ENCODE data around the gene PIK3R6.
"Not testable (repeated sequence)": the region's sequence is repeated elsewhere in the genome, so short reads cannot be mapped to it uniquely, and the experiment has no call there.

PIK3R6 gene

DNA sequence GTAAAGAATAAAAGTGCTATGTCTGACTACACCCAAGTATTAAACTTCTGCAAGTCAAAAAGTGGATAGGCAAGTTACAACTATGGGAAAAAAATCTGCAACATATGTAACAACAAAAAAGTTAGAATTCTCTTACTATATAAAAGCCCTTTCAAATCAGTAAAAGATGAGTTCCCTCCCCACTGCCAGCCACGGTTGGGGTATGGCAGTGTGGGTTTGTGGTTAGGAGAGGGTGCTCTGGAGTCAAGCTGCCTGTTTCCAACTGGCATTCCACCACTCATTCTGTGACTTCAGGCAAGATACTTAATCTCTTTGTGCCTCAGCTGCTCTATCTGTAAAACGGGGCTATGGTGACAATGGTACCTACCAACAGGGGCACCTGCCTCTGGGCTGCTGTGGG, 41.7 kb downstream of the PIK3R6 start:
- no peak for DNase-seq (ENCODE audit: low spot score)

DNA sequence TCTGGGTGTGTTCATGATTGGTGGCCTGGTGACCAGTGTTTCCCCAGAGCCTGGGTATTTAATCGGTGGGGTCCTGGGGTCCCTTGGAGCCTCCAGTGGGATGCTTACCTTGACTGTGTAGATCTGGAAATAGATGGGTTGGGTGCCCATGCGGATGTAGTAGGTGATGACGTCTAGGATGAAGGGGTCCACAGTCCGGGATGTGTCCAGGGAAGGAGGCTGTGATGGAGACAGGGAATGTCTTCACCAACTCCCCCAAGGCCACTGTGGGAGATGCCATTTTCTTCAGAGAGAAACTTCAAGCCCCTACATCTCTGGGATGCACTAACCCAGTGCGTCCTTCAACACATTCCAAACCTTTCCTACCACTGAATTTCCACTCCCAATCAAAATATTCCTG, 44.2 kb downstream of the PIK3R6 start:
- DNase-seq (ENCODE audit: low spot score): no peak

DNA sequence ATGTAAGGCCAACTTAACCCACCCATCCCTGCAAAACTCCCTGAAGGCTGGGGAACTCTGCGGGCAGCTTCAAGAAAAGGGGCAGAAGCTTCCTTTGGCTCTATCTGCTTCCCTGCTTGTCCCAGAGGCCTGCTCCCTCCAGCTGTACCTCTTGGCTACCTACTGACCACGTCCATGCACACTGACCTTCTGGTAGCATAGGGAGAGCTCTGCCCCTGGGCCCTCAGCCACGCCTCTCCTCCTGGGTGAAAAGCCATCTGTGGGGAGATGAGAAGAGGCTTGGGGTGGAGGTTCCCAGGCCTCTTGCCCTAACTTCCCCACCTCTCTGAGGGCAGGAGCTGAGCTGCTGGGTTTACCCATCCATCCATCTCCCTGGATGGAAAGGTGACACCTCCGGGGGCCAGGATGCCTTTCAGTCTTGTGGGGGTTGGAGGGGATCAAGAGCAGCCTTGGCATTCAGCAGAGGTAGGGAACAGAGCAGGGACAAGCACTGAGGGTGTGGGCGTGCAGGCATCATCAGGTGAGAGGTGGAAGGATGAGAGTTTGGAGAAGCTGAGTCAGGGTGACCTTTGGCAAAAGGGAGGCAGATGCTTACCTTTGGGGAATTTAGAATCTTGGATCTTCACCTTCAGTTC, 45.0 kb downstream of the PIK3R6 start:
- no peak for DNase-seq (ENCODE audit: low spot score)

DNA sequence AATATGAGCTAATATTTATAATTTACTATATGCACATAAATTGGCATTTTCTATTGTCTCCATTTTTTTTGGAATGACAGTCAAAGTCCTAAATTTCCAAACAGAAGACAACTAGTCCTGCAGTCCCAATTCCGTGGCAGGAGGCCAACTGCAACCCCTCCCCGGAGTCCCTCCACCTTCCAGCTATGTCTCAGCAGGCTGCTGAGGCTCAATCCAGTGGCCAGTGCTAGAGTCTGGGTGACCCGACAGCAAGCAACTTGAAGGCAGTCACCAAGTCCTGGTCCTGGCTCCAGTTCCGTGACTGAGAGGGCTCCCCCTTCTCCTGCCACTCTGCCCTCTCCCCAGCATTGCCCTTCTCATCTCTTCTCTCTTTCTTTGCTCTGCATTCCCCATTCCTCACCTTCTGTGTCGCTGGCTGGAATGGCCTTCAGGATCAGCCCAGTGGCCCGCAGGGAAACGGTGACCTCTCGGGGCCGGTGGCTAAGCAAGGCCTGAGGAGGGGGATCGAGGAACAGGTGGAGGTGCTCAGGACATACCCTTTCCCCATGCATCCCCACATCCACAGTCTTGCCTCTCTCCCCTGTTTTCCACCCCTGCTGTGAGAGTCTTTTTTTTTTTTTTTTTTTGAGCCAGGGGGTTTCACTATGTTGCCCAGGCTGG, 45.9 kb downstream of the PIK3R6 start:
- DNase-seq (ENCODE audit: low spot score): no peak

DNA sequence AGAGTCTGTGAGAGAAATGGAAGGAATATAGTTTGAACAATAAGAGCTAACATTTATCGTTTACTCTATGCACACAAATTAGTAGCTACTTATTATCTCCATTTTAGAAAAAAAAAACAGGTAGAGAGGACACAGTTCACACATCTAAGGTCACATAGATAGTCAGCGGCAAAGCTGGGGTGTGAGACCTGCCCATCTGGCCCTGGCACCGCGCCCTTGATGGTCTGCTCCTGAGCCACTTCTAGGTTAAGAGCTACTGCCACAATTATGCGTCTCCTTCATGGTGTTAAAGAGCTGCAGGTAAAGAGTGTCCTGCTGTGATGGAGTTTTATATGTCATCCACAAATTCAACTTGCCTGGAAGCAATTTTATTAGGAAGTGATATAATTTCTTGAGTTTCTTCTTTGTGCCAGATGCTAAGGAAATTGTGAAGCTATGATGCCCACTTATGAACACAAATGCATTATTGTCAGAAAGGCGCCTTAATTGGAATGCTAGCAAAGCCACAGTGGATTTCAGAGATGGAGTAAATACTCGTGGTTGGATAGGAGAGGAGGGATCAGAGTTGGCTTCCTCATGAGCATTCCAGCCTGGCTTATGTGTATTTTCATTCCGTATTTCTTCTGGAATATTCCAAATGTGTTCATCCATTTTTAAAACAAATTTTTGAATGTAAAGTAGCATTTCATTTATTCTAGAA, 47.0 kb downstream of the PIK3R6 start:
- no peak for DNase-seq (ENCODE audit: low spot score)

DNA sequence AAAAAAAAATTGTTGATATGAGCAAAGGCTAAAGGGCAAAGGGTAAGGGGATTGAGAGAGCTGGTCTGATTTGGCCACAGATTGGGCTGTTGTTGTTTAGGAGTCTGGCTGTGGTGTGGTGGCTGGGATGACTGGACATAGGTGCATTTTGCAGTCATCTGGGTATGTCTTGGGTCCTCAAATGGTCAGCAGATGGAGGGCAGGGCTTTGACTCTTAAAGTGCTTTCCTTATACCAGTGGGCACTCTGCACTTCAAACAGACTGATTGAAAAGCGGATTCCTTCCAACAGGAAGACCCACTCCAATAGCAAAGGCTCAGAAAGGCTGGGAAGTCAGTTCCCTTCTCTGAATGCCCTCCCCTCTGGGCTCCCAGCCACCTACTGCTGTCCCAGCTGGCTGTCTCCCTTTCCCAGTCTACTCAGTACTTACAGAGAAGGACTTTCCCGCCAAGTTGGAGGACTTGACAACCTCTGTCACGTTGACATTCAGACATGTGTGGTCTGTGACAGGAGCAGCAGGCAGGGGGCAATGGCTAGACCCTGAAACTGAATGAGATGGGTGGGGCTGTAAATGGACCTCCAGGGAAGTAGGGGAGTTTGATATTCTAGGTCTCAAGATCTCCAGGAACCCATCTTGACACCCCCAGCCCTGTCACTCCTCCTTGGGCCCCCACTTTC, 48.7 kb downstream of the PIK3R6 start:
- no peak for DNase-seq (ENCODE audit: low spot score)

DNA sequence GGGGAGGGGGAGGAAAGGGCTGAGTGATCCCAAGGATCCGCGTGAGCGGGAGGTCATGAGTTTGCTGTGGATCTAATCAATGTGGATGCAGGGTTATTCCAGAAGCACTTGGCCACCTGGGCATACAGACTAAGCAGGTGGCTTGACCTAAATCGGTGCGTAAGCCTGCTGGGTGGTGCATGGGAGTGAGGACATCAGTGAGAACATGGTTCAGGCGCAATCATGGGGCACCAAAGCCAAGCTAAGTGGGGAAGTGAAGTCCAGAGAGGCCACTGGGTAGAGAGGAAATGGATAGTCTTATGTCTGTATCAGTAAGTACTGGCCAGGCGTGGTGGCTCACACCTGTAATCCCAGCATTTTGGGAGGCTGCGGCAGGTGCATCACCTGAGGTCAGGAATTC, 49.4 kb downstream of the PIK3R6 start:
- DNase-seq (ENCODE audit: low spot score): no peak

DNA sequence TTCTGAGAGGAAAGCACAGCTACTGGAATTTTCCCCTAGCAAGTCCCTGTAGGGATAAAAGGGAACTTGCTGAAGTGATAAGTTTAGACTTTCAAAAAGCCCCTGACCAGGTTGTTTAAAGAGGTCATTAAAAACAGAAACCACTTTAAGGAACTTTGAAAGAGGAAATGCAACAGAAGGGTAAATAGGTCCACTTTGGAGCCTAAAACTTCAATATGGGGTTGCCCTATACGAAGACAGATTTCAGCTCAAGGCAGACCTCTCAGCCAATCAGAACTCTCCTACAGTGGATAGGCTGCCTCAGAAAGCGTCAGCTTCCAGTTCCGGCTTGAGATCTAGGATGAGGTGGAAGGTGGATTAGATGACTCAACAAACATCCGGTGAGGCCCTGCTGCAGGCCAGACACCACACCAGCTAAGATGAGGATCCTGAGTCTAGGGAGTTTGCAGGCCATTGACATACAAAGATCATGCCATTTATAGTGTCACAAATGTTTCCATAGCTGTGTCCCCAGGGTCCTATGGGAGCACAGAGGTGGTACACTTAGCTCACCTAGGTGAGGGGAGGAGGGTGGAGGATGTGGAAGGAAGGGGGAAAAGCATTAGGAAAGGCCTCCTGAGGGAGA, 60.4 kb downstream of the PIK3R6 start:
- no peak for DNase-seq (ENCODE audit: low spot score)

DNA sequence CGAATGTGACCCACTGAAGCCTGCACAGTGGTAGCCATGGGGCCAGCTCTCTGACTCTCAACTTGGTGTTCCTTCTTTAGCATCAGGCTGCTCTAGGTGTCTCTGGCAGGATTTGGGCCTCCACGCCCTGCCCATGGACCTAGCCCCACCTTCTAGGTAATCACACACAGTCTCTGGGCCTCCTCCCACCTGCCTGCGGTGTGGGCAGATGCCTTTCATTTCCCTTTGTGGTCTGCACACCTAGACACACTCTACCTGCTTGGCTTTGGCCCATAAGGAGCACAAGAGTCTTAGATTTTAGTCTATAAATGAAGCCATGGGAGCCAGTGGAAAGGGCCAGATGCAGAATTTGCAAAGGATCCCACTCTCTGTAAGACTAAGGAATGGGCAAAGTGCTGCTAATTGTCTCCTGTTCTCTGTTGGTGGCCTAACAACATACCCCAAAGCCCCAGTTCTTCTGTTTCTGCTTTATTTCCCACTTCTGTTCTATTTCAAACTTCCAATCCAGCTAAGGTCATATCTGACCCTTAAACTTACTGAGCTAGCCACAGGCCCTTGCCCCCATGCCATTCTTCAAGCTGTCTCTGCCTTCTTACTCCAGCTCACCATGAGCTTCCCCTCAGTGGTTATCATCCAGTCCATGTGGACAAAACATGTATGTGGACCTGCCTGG, 61.1 kb downstream of the PIK3R6 start:
- no peak for DNase-seq (ENCODE audit: low spot score)

DNA sequence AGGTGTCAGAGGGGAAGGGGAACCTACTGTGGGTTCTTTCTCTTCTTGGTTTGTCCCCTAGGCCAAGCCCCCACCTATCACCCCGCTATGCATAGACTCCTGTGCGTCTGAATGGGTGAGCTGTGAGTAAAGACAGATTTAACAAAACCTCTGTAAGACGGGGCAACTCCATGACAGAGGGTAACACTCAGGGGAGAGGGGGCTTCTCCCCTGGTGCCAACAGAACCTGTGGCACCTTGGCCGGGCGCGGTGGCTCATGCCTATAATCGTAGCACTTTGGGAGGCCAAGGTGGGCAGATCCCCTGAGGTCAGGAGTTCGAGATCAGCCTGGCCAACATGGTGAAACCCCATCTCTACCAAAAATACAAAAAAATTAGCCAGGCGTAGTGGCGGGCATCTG, 62.1 kb downstream of the PIK3R6 start:
- DNase-seq (ENCODE audit: low spot score): not testable (repeated sequence)

DNA sequence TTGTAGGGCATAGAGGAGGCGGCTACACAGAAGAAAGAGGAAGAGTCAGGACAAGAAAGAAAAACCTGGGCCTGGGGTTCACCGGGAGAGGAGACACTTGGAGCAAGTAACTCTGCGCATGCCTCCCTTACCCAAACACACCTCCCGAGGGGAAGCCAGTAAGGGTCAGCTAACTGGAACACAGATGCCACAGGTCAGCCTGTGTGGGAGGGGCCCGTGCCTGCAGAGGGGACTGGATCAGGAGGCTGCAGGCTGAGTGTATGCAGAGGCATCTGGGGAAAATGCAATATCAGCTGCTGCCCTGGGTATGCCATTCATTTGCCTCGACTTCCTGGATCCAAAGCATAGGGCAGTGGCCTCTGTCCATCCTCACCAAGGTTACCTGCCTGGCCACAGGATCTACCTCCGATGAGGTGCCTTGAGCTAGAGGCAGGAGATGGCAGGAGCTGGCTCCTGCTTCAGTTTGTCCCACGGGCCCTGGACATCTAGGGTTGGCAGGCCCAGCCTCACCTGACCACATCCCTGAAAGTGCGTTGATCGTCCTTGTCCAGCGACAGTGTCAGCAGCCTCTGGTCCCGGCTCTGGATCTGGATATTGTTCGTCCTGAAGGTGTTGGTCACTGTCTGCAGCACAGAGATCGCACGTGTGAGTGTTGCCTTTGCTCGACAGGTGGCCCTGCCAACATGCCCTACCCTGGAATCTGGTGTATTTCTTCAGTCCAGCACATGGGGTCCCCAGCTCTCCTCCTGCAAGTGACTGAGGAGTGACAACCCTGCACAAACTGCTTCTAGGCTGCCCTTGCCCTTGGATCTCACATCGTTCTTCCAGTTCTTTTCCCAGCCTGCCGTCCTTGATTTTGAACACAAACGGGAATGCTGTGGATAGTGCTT, 63.7 kb downstream of the PIK3R6 start:
- no peak for DNase-seq (ENCODE audit: low spot score)

DNA sequence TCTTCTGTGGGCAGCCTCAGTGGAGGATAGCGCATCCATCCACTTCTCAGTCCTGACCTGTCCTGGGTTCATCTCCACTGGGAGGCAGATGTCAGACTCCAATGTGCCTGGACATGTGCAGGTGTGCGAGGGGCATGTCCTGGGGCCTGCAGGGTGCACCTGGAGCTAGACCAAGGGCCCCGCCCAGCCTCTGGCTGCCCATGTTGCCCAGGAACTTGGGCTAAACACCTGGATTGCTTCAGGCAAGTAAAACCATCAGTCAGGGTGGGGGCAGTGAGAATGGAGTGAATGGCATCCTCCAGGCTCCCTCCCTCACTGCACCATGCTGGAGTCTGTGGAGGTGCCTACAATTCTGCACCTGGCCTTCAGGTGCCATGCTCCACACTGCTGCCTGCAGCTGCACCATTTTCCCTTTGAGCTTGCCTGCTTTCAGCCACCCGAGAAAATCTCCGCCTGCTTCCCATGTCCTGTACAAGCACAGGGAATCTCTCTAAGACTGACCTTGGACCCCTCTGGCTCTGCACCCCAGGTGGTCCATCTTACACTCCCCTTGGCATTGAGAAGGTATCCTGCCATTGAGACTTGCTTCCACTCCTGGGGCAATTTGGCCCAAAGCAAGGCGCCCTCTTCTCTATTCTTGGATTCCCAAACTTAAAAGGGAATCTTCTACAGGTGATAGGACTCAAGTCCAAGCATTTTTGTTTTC, 66.2 kb downstream of the PIK3R6 start:
- no peak for DNase-seq (ENCODE audit: low spot score)

DNA sequence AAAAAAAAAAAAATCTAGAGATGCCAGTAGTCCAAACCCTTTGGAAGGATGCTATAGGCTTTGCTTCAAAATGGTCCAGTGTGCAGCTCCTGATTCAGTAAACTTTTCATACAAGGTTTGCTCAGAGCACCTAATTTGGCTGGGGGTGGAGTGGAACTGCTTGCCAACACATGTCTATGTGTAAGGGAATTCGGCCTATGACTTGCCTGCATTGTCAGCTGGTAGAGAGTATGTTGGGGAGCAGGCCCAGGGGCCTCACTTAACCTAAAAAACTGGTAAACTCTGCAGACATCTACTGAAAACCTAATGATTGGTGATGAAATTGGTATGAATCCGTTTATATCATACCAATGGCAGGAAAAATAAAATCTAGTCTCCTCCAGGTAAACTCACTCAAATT, 66.8 kb downstream of the PIK3R6 start:
- DNase-seq (ENCODE audit: low spot score): no peak

DNA sequence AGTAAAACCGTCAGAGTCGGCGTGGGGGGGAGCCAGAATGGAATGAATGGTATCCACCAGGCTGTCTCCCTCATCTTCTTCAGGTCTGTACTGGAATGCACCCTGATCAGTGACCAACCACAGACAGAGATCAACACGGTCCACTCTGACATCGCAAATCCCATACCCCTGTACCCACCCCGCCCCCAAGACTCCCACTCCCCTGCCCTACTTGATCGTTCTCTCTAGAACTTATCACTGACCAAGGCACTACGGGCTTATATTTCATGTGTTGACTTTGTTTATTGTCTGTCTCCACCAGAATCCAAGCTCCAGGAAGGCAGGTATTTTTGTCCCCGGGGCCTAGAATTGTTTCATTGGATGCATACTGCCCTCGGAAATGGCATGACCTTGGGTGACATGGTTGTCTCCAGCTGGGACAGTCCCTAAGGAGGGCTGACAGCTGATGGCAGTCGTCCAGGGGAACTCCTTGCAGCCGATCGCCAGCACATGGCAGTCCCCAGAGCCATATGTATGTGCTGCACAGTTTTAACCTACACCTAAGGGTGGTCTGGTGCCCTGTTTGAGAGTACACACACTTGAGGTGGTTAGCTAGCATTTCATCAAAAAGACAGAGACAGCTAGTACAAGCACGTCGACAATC, 67.8 kb downstream of the PIK3R6 start:
- DNase-seq (ENCODE audit: low spot score): no peak

DNA sequence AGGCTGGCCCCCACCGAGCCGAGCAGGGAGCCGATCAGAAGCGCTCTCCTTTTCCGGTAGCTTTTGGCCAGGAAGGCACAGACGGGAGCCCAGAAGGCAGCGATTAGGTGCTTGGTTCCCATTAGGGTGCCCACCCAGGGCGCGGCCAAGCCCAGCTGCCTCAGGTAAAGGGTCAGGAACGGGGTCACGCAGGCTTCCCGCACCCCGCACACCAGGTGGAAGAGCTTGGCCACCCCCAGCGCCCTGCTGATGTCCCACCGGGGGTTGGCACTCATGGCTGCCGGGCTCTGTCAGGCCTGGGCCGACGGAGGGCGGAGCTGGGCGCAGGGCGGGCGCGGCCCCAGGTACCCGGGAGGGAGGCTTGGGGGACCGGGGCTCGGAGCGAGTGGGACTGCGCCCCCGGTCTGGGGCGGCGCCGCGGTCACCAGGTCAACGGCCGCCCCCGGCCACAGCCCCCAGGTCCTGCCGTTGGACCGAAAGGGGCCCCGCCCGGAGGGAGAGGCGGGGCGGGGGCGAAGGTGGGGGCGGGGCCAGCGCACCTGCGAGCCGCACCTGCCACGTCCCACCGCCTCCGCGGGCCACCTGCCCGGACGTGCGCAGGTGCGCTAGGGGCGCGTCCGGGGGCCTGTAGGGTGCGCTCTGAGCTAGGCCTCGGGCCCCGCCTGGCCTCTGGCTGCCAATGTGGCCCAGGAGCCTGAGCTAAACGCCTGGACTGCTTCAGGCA, 68.5 kb downstream of the PIK3R6 start, which contains the start of gene MFSD6L:
Gene MFSD6L, minus strand, starts transcription at position 520 of the 724 bp plus-strand sequence. Its CDS starts 245 bp downstream, at position 275.
- DNase-seq (ENCODE audit: low spot score): no peak

DNA sequence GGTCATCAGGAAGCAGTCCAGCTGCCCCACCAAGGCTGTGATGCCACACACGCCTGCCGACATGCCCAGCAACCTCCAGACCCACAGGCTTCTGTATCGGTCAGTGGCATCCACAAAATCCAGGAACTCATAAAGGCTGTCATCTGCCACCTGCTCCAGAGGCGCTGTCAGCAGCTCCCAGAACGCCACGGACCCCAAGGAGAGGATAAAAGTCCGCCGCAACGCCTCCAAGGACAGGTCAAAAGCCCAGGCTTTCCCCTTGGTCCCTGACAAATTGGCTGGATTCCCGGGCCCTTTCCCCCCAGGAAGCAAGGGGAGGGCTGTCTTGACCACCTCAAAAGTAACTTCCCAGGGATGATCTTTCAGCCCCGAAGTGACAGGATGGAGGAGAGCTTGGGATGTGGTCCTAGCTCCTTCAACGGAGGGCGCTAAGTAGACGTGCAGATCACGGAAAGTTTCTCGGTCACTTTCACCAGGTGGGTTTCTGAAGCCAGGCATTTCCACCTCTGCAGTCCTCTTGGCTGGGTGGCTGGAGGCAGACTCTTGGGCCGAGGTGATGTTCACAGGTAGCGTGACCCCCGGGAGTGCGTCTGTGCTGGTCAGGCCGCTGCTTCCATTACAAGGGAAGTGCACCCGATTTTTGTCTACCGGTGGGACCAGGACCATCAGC, 69.2 kb downstream of the PIK3R6 start:
- DNase-seq (ENCODE audit: low spot score): no peak

DNA sequence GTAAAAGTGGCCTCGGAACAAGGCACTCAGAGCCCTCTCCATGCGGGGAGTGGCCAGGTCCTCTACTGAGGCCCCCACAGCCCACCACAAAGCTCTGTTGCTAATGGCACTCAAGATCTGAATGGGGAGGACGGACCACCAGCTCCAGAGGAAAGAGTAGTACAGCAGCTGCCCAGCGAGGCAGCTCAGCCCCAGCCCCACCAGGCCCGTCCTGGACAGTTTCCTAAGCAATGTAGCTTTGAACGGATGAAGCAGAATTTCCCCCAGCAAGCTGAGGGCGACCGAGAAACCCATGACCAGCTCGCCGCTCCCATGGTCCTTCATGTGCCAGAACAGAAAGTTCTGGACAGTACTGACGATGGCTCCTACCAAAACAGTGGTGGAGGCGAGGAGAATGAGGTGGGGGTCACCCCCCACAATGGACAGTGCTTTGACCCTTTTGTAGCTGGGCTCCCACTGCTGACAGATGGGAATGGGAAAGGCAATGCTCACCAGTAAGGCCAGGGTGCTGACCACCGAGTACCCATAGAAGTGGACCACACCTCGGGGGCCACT, 69.8 kb downstream of the PIK3R6 start:
- no peak for DNase-seq (ENCODE audit: low spot score)

DNA sequence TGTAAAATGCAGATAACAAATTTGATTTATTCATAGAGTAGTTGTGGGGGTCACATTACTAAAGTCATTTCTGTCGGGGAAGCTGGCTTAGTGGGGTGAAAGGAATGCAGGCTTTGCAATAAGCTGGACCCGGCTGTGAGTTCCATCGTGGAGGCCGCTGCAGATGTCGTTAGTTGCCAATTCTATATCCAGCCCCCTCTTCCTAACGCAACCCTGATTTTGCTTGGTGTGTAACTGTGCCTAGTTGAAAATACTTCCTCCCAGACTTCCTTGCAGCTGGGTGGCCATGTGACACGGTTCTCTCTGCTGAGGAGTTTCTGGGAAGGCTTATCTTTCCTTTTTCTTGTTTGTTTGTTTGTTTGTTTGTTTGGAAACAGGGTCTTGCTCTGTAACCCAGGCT, 72.8 kb downstream of the PIK3R6 start:
- no peak for DNase-seq (ENCODE audit: low spot score)

All from GM03348 (cell line).